ENCODE results near the gene KIAA0040. TPM values are rescaled to one million over a fixed set of nuclear protein-coding genes. Genes with fewer than 3 reads are reported as not detected.

KIAA0040 gene
- polyA plus RNA-seq, 1 experiment = 10.8 TPM

DNA sequence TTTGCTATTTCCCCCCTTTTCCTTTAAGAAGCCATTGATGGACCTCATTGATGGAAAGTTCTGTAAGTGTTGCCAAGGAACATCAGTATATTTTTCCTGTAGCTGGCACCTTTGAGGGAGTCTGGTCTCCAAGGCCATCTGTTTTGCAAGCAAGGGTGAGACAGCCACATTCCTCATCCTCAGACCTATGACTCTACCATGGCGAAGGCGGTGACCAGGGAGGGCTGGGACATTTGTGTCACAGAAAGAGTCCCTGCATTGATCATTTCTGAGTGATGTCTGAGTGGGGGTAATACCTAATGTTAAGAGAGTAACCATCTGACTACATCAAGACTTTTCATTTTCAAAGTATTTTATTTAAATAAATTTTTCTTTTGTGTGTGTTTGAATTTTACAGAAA lies 35.4 kb downstream of the KIAA0040 start:
- TF ChIP-seq, protein P1, sequence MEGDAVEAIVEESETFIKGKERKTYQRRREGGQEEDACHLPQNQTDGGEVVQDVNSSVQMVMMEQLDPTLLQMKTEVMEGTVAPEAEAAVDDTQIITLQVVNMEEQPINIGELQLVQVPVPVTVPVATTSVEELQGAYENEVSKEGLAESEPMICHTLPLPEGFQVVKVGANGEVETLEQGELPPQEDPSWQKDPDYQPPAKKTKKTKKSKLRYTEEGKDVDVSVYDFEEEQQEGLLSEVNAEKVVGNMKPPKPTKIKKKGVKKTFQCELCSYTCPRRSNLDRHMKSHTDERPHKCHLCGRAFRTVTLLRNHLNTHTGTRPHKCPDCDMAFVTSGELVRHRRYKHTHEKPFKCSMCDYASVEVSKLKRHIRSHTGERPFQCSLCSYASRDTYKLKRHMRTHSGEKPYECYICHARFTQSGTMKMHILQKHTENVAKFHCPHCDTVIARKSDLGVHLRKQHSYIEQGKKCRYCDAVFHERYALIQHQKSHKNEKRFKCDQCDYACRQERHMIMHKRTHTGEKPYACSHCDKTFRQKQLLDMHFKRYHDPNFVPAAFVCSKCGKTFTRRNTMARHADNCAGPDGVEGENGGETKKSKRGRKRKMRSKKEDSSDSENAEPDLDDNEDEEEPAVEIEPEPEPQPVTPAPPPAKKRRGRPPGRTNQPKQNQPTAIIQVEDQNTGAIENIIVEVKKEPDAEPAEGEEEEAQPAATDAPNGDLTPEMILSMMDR (IDR thresholded peaks at IDR 0.05; ENCODE audit: insufficient read depth, low read depth, low read length) = no peak
- Histone ChIP-seq H3K27me3 (ENCODE audit: control insufficient read depth, insufficient read depth, low read length) (no peaks in the 10 kb centered on the region), H3K4me3 (ENCODE audit: low read depth, low read length) (no peak overlapping the region), H3K36me3 (ENCODE audit: control insufficient read depth, insufficient read depth, low read length) (no peaks in the 10 kb centered on the region)
- ChIA-PET POLR2A (no interaction called here), CTCF (interaction anchor here (1.5 to 3.9 kb wide), 3 partner anchors 11 to 162 kb away, joined by 4 to 108 read pairs (median 36); no protein-coding TSS in a partner anchor)
- DNase-seq (ENCODE audit: low read depth) = no peak

DNA sequence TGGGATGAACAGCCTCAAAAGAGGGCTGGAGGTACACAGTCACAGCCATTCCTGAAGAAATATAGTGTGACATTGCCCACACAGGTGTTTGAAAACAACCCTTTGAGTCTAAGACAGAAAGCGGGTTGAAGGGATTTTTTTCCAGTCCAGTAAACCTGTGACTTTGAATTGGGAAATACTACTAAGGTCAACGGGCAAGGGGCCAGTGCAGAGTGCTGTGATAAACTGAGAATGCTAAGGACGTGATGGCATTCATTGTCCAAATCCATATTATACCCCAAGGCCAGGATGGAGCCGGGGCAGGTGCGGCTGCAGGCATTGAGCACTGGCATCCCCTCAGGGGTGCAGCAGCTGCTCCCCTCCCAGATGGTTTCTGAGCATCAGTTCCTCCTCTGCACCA lies 36.6 kb downstream of the KIAA0040 start:
- TF ChIP-seq, protein P1 (IDR thresholded peaks at IDR 0.05; ENCODE audit: insufficient read depth, low read depth, low read length) = no peak
- POLR2A ChIA-PET = no interaction called here
- Histone ChIP-seq H3K27me3 (ENCODE audit: control insufficient read depth, insufficient read depth, low read length) (no peaks in the 10 kb centered on the region; the same call in 1 of the 2 replicates), H3K4me3 (ENCODE audit: low read depth, low read length) (no peak overlapping the region), H3K36me3 (ENCODE audit: control insufficient read depth, insufficient read depth, low read length) (no peaks in the 10 kb centered on the region)
- CTCF ChIA-PET = interaction anchor here (0.6 to 3.9 kb wide), 17 partner anchors 7 to 182 kb away, joined by 3 to 108 read pairs (median 6); no protein-coding TSS in a partner anchor
- DNase-seq (ENCODE audit: low read depth) = no peak

DNA sequence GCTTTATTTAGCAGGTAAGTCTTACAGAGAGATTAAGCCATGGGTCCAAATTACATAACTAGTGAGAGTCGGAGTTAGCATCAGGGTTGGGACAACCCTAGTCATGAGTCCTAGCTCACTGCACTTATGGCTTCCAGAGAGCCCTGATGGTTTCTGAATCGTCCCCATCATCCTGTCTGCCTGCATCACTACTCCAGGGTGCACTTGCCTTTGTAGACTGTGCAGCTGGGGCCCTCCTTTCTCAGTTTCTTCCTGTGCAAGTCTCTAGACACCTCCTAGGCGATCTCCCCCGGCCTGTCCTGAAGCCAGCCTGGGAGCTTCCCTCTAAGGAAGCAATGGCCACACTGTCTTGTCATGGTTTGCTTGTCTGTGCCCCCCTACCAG lies 37.1 kb downstream of the KIAA0040 start:
- TF ChIP-seq, protein P1 (IDR thresholded peaks at IDR 0.05; ENCODE audit: insufficient read depth, low read depth, low read length) = no peak

DNA sequence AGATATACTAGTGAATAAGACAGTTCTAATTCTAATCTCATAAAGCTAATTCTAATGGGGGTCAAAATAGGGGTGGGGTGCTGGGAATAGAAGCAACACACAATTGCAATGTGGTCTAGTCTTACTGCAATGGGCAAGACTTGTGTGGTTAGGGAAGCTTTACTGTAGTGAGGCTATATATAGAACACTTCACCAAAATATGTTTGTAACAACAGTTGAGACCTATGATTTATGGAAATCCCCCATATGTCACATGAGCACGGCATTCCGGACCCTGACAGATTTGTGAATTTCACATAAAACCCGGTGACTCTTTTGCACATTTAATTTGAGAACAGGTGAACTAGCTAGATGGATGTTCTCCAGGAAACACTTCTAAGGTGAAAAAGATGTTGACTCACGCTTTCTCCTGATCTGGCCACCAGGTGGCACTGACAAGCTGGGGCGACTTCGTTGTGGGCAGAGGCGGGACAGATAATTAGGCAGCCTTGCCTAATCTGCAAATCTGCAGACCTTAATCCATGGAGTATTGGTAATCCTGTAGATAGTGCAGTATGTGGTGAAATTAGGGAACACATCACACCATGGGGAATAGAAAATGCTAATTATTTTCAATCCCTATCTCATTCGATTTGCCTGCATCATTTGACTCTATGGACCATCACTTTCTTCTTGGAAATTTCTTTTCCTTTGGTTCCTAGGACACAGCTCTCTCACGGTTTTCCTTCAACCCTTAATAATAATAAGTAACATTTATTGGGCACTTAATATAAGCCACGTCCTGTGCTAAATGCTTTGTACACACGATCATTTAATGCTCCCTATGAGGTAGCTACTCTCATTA lies 37.7 kb downstream of the KIAA0040 start:
- no peak for DNase-seq (ENCODE audit: low read depth)
- ChIA-PET CTCF (interaction anchor here (0.6 to 3.9 kb wide), 42 partner anchors 9 to 199 kb away, joined by 3 to 108 read pairs (median 4); no protein-coding TSS in a partner anchor), POLR2A (no interaction called here)
- TF ChIP-seq, protein P1 (IDR thresholded peaks at IDR 0.05; ENCODE audit: insufficient read depth, low read depth, low read length) = peak; percentile 91
- no peaks in the 10 kb centered on the region for H3K36me3 ChIP-seq (ENCODE audit: control insufficient read depth, insufficient read depth, low read length)
- H3K4me3 ChIP-seq (ENCODE audit: low read depth, low read length) = no peak overlapping the region
- H3K27me3 ChIP-seq (ENCODE audit: control insufficient read depth, insufficient read depth, low read length) = no peaks in the 10 kb centered on the region; the same call in none of the 2 replicates

More for the DNA sequence above, 37.1 kb downstream of the KIAA0040 start:
- H3K36me3 ChIP-seq (ENCODE audit: control insufficient read depth, insufficient read depth, low read length) = no peaks in the 10 kb centered on the region
- ChIA-PET CTCF (interaction anchor here (0.6 to 3.9 kb wide), 33 partner anchors 8 to 195 kb away, joined by 3 to 108 read pairs (median 5); no protein-coding TSS in a partner anchor), POLR2A (no interaction called here)
- DNase-seq (ENCODE audit: low read depth) = no peak
- H3K27me3 ChIP-seq (ENCODE audit: control insufficient read depth, insufficient read depth, low read length) = no peaks in the 10 kb centered on the region; the same call in none of the 2 replicates
- no peak overlapping the region for H3K4me3 ChIP-seq (ENCODE audit: low read depth, low read length)

DNA sequence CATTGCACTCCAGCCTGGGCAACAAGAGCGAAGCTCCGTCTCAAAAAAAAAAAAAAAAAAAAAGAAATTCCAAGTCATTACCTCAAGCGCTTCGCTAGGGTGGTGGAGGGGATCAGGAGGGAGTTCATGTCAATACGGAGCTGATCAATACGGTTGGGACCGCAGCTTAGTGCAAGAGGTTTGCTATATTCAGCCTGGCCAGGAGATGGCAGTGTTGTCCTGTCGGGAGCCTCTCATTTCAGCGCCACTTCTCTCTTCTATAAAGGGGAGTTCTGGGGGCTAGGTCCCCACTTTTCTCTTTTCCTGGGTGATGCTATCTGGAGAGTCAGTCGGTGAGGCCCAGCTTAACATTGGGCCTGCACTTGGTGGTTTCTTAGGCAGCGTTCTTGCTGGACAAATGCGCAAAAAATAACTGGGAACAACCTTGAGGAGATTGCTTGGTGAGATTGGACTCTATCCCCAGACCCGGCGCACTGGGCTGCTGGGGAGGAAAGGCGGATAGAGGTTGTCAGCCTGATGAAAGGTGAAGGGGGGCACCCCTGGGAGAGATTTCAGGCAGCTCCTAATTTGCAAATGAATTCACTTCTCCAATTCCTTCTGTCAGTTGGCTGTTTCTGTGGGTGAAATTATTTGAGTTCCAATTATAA lies 40.4 kb downstream of the KIAA0040 start:
- POLR2A ChIA-PET = no interaction called here
- no peak for DNase-seq (ENCODE audit: low read depth)
- TF ChIP-seq, protein P1 (IDR thresholded peaks at IDR 0.05; ENCODE audit: insufficient read depth, low read depth, low read length) = peak; percentile 85

More for the DNA sequence above, 40.4 kb downstream of the KIAA0040 start:
- Histone ChIP-seq H3K4me3 (ENCODE audit: low read depth, low read length) (no peak overlapping the region), H3K36me3 (ENCODE audit: control insufficient read depth, insufficient read depth, low read length) (no peaks in the 10 kb centered on the region), H3K27me3 (ENCODE audit: control insufficient read depth, insufficient read depth, low read length) (no peaks in the 10 kb centered on the region; the same call in none of the 2 replicates)
- CTCF ChIA-PET = interaction anchor here (0.6 to 5.2 kb wide), 41 partner anchors 10 to 1692 kb away, joined by 3 to 126 read pairs (median 4); partner anchors contain the start of gene CACYBP

All from BJ (cell line).